C4-2B (cell line): ENCODE data around the gene TADA2B.

ENCODE experiments used
- H3K27ac ChIP-seq: fragments of 450-650 bp; 2 replicates; pipeline ENCODE4 v1.5.1; 2017
- CTCF ChIP-seq: fragments of 450-650 bp; conservative IDR thresholded peaks from 2 replicates; pipeline ENCODE4 v1.5.1; 2017; ENCODE audit warnings: mild to moderate bottlenecking
- ZFX ChIP-seq: fragments of 450-650 bp; IDR thresholded peaks from 2 replicates; pipeline ENCODE4 v1.6.1; 2017

TADA2B gene

GRCh38 chr4:7049295-7049694 is 6.1 kb downstream of the TADA2B start:
- no peak overlapping the region for H3K27ac ChIP-seq
- TF ChIP-seq ZFX: no peak
- no peak for TF ChIP-seq CTCF

GRCh38 chr4:7049739-7050138 is 6.6 kb downstream of the TADA2B start:
- no peak for TF ChIP-seq CTCF
- TF ChIP-seq ZFX: no peak
- H3K27ac ChIP-seq: no peak overlapping the region

- no peak overlapping the region for H3K27ac ChIP-seq
- TF ChIP-seq CTCF (no peak), ZFX (no peak)
These were observed 7.4 kb downstream of the TADA2B start for GRCh38 chr4:7050481-7051143.

GRCh38 chr4:7051144-7051495 is 7.9 kb downstream of the TADA2B start:
- no peak for TF ChIP-seq ZFX
- TF ChIP-seq CTCF: no peak

GRCh38 chr4:7051905-7052304 is 8.7 kb downstream of the TADA2B start:
- no peak overlapping the region for H3K27ac ChIP-seq
- TF ChIP-seq CTCF (no peak), ZFX (no peak)

More at GRCh38 chr4:7051144-7051495, 7.9 kb downstream of the TADA2B start:
- no peak overlapping the region for H3K27ac ChIP-seq

- no peak overlapping the region for H3K27ac ChIP-seq
- TF ChIP-seq ZFX: no peak
- no peak for TF ChIP-seq CTCF
These were observed 9.1 kb downstream of the TADA2B start for GRCh38 chr4:7052313-7052712.

GRCh38 chr4:7052923-7053715 is 9.9 kb downstream of the TADA2B start:
- H3K27ac ChIP-seq: no peak overlapping the region
- TF ChIP-seq CTCF (no peak), ZFX (no peak)
